Neural cell (in vitro differentiated cells): Measurements from ENCODE around the gene ZFYVE26. TPM values are rescaled to one million over a fixed set of nuclear protein-coding genes. Genes with fewer than 3 reads are reported as not detected.

Source experiments
- H2AFZ ChIP-seq: fragments of 200-600, 300-800 bp; sonication (generic), shearing (Covaris generic); 2 replicates; pipeline ENCODE4 v1.6.0; 2014; ENCODE audit warnings: low read depth, mild to moderate bottlenecking, antibody characterized with exemption, low read length, moderate library complexity
- H3F3A ChIP-seq: fragments of 200-600 bp; shearing (Covaris generic); 2 replicates; pipeline ENCODE4 v1.6.1; 2016; ENCODE audit warnings: mild to moderate bottlenecking, moderate library complexity, mixed read lengths, antibody characterized with exemption, low read length; ENCODE audit not compliant: insufficient read depth, poor library complexity, severe bottlenecking
- H3K27ac ChIP-seq: fragments of 200-600, 300-800 bp; sonication (generic), shearing (Covaris generic); 2 replicates; pipeline ENCODE4 v1.5.1; 2014; ENCODE audit warnings: mild to moderate bottlenecking, low read length, moderate library complexity
- H3K27me3 ChIP-seq: fragments of 300-800, 200-600 bp; sonication (generic), shearing (Covaris generic); 2 replicates; pipeline ENCODE4 v1.6.0; 2014; ENCODE audit warnings: mild to moderate bottlenecking, low read depth, low read length, moderate library complexity; ENCODE audit not compliant: insufficient read depth
- H3K36me3 ChIP-seq: fragments of 300-800, 200-600 bp; sonication (generic), shearing (Covaris generic); 2 replicates; pipeline ENCODE4 v1.5.1; 2014; ENCODE audit warnings: mild to moderate bottlenecking, antibody characterized with exemption, low read length, moderate library complexity; ENCODE audit not compliant: insufficient read depth
- H3K4me2 ChIP-seq: fragments of 300-800, 200-600 bp; sonication (generic), shearing (Covaris generic); 2 replicates; pipeline ENCODE4 v1.6.0; 2014; ENCODE audit warnings: mild to moderate bottlenecking, low read length
- H3K4me3 ChIP-seq: fragments of 300-800, 200-600 bp; sonication (generic), shearing (Covaris generic); 2 replicates; pipeline ENCODE4 v1.5.1; 2014; ENCODE audit warnings: mild to moderate bottlenecking, low read length, moderate library complexity
- H3K79me2 ChIP-seq: fragments of 200-600 bp; shearing (Covaris generic); replicated peaks from 2 replicates; pipeline ENCODE4 v1.6.0; 2014; ENCODE audit warnings: mild to moderate bottlenecking, low read length, moderate library complexity; ENCODE audit not compliant: insufficient read depth
- H3K9ac ChIP-seq: fragments of 300-800, 200-600 bp; sonication (generic), shearing (Covaris generic); 2 replicates; pipeline ENCODE4 v1.6.1; 2016; ENCODE audit warnings: mild to moderate bottlenecking, low read length, mixed read lengths
- H3K9me2 ChIP-seq: fragments of 200-600 bp; shearing (Covaris generic); 2 replicates; pipeline ENCODE4 v1.6.1; 2016; ENCODE audit warnings: mild to moderate bottlenecking, low read length, mixed read lengths; ENCODE audit not compliant: insufficient read depth
- H3K9me3 ChIP-seq: fragments of 200-600, 300-800 bp; sonication (generic), shearing (Covaris generic); 2 replicates; pipeline ENCODE4 v1.6.1; 2016; ENCODE audit warnings: mild to moderate bottlenecking, mixed run types, low read length, moderate library complexity, mixed read lengths
- H4K20me1 ChIP-seq: fragments of 200-600 bp; shearing (Covaris generic); 2 replicates; pipeline ENCODE4 v1.6.1; 2016; ENCODE audit warnings: mild to moderate bottlenecking, mixed run types; ENCODE audit not compliant: insufficient read depth
- EP300 ChIP-seq: fragments of 450-650 bp; conservative IDR thresholded peaks from 2 replicates; pipeline ENCODE4 v1.6.1; 2014; ENCODE audit warnings: antibody characterized with exemption, mild to moderate bottlenecking, moderate library complexity; ENCODE audit not compliant: poor library complexity, severe bottlenecking
- EZH2 ChIP-seq: fragments of 200-600, 300-800 bp; shearing (Covaris generic), sonication (generic); IDR thresholded peaks from 2 replicates; pipeline ENCODE4 v1.6.1; 2014; ENCODE audit warnings: antibody characterized with exemption, low read length, borderline replicate concordance, mild to moderate bottlenecking; ENCODE audit not compliant: insufficient read depth, poor library complexity, severe bottlenecking
- MXI1 ChIP-seq: fragments of 450-650 bp; conservative IDR thresholded peaks from 2 replicates; pipeline ENCODE4 v1.6.1; 2014; ENCODE audit warnings: antibody characterized with exemption, mild to moderate bottlenecking; ENCODE audit not compliant: poor library complexity, severe bottlenecking
- POLR2AphosphoS5 ChIP-seq: IDR thresholded peaks from 2 replicates; pipeline ENCODE4 v1.6.1; 2012
- RAD21 ChIP-seq: fragments of 450-650 bp; conservative IDR thresholded peaks from 2 replicates; pipeline ENCODE4 v1.6.1; 2014; ENCODE audit warnings: antibody characterized with exemption, mild to moderate bottlenecking, moderate library complexity
- SMC3 ChIP-seq: fragments of 450-650 bp; conservative IDR thresholded peaks from 2 replicates; pipeline ENCODE4 v1.6.1; 2014; ENCODE audit warnings: antibody characterized with exemption, mild to moderate bottlenecking, moderate library complexity; ENCODE audit not compliant: poor library complexity
- TAF1 ChIP-seq: IDR thresholded peaks from 2 replicates; pipeline ENCODE4 v1.6.1; 2012; ENCODE audit warnings: low read depth
- polyA plus RNA-seq: library from polyadenylated mRNA; depleted of rRNA; stranded (reverse); fragments of >200 nt; gene quantifications from 2 replicates; pipeline ENCODE4 v1.2.3, GENCODE V29; 2014
- TF ChIP-seq, protein P1 (sequence below): IDR thresholded peaks from 2 replicates; pipeline ENCODE4 v1.6.1; 2012; ENCODE audit warnings: borderline replicate concordance
- TF ChIP-seq, protein P2 (sequence below): fragments of 450-650 bp; IDR thresholded peaks from 2 replicates; pipeline ENCODE4 v1.5.1; 2014; ENCODE audit warnings: antibody characterized with exemption, mild to moderate bottlenecking, moderate library complexity; ENCODE audit not compliant: poor library complexity, severe bottlenecking

ZFYVE26 gene
- polyA plus RNA-seq, 1 donor from 2014 or later = 8.5 TPM

DNA sequence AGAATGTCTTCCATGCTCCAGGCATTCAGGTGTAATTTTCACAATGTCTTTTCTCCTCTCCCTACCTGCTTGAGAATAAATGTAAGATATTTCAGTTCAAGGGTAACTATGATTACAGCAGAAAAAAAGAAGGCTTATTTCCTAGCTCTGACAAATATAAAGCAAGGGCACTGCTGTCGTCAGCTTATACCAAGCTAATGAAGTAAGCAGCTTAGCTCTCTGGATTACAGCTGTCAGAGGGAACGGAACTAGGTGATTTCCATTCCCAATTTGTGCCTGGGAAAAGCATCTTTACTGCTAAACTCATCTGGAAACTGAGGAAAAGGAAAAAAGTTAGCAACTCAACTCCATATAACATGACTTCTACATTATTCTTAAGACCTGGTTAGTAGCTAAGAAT, 56.5 kb downstream of the ZFYVE26 start:
- no peaks in the 10 kb centered on the region for H3K27me3 ChIP-seq
- no peaks in the 10 kb centered on the region for H3K79me2 ChIP-seq
- no peak overlapping the region for H3K4me3 ChIP-seq
- TF ChIP-seq EP300 (no peak), TAF1 (no peak), RAD21 (no peak), MXI1 (no peak), EZH2 (no peak), SMC3 (no peak), POLR2AphosphoS5 (no peak)
- TF ChIP-seq, protein P1, sequence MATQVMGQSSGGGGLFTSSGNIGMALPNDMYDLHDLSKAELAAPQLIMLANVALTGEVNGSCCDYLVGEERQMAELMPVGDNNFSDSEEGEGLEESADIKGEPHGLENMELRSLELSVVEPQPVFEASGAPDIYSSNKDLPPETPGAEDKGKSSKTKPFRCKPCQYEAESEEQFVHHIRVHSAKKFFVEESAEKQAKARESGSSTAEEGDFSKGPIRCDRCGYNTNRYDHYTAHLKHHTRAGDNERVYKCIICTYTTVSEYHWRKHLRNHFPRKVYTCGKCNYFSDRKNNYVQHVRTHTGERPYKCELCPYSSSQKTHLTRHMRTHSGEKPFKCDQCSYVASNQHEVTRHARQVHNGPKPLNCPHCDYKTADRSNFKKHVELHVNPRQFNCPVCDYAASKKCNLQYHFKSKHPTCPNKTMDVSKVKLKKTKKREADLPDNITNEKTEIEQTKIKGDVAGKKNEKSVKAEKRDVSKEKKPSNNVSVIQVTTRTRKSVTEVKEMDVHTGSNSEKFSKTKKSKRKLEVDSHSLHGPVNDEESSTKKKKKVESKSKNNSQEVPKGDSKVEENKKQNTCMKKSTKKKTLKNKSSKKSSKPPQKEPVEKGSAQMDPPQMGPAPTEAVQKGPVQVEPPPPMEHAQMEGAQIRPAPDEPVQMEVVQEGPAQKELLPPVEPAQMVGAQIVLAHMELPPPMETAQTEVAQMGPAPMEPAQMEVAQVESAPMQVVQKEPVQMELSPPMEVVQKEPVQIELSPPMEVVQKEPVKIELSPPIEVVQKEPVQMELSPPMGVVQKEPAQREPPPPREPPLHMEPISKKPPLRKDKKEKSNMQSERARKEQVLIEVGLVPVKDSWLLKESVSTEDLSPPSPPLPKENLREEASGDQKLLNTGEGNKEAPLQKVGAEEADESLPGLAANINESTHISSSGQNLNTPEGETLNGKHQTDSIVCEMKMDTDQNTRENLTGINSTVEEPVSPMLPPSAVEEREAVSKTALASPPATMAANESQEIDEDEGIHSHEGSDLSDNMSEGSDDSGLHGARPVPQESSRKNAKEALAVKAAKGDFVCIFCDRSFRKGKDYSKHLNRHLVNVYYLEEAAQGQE = no peak
- TF ChIP-seq, protein P2, sequence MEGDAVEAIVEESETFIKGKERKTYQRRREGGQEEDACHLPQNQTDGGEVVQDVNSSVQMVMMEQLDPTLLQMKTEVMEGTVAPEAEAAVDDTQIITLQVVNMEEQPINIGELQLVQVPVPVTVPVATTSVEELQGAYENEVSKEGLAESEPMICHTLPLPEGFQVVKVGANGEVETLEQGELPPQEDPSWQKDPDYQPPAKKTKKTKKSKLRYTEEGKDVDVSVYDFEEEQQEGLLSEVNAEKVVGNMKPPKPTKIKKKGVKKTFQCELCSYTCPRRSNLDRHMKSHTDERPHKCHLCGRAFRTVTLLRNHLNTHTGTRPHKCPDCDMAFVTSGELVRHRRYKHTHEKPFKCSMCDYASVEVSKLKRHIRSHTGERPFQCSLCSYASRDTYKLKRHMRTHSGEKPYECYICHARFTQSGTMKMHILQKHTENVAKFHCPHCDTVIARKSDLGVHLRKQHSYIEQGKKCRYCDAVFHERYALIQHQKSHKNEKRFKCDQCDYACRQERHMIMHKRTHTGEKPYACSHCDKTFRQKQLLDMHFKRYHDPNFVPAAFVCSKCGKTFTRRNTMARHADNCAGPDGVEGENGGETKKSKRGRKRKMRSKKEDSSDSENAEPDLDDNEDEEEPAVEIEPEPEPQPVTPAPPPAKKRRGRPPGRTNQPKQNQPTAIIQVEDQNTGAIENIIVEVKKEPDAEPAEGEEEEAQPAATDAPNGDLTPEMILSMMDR = no peak
- no peak overlapping the region for H2AFZ ChIP-seq
- H3K4me2 ChIP-seq = no peak overlapping the region
- no peaks in the 10 kb centered on the region for H4K20me1 ChIP-seq
- H3K27ac ChIP-seq = no peak overlapping the region
- no peaks in the 10 kb centered on the region for H3K9me3 ChIP-seq
- H3K9me2 ChIP-seq = no peaks in the 10 kb centered on the region
- H3F3A ChIP-seq = no peaks in the 10 kb centered on the region
- no peak overlapping the region for H3K9ac ChIP-seq
- H3K36me3 ChIP-seq = no peaks in the 10 kb centered on the region

DNA sequence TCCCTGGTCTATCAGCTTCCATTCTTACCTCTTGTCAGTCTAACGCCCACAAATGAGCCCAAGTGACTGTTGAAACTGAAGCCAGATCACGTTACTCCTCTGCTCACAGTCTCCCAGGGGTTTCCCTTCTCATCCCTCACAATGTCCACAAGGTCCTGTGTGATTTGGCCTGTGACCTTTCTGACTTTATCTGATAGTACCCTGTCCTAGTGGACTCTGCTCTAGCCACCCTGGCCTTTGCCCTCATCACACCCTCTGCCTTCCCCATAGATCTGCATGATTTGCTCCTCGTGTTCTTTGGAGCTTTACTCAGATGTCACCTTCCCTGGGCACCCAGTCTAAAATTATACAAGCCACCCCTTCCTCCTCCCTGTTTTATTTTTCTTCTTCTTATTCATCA, 59.2 kb downstream of the ZFYVE26 start:
- no peak overlapping the region for H3K27ac ChIP-seq
- H4K20me1 ChIP-seq = no peaks in the 10 kb centered on the region
- H2AFZ ChIP-seq = no peak overlapping the region
- peaks cover 12% of the 10 kb centered on the region for H3K36me3 ChIP-seq
- H3K79me2 ChIP-seq = no peaks in the 10 kb centered on the region
- H3F3A ChIP-seq = no peaks in the 10 kb centered on the region
- TF ChIP-seq POLR2AphosphoS5 (no peak), MXI1 (no peak), EP300 (no peak), EZH2 (no peak), SMC3 (no peak), TAF1 (no peak)
- TF ChIP-seq, protein P2 = no peak
- TF ChIP-seq, protein P1 = no peak
- no peak overlapping the region for H3K4me3 ChIP-seq
- no peak overlapping the region for H3K4me2 ChIP-seq
- no peak overlapping the region for H3K9ac ChIP-seq
- H3K27me3 ChIP-seq = no peaks in the 10 kb centered on the region
- no peaks in the 10 kb centered on the region for H3K9me2 ChIP-seq
- no peaks in the 10 kb centered on the region for H3K9me3 ChIP-seq
